Astrocyte (in vitro differentiated cells and primary cell): ENCODE results near the gene HSPA14. TPM values are rescaled to one million over a fixed set of nuclear protein-coding genes. Genes with fewer than 3 reads are reported as not detected.

Experiments used
- DNase-seq: peaks from one replicate; pipeline ENCODE4 v3.0.0-alpha.2; 2010; ENCODE audit warnings: low read depth
- FAIRE-seq: peaks from 2 replicates; lab custom pipeline; 2011; peaks lifted over from hg19 to GRCh38; lab: Jason Lieb, UNC
- H2AFZ ChIP-seq: 2 replicates; pipeline ENCODE4 v1.6.0; 2012; ENCODE audit warnings: low read depth, low read length, inconsistent platforms
- H3K27ac ChIP-seq: 2 replicates; pipeline ENCODE4 v1.5.1; 2011; ENCODE audit warnings: low read depth, low read length, inconsistent platforms
- H3K27me3 ChIP-seq: 2 replicates; pipeline ENCODE4 v1.6.0; 2011; ENCODE audit warnings: low read length, inconsistent platforms; ENCODE audit not compliant: insufficient read depth
- H3K36me3 ChIP-seq: 2 replicates; pipeline ENCODE4 v1.5.1; 2011; ENCODE audit warnings: low read length, inconsistent platforms; ENCODE audit not compliant: insufficient read depth
- H3K4me1 ChIP-seq: 2 replicates; pipeline ENCODE4 v1.5.1; 2011; ENCODE audit warnings: low read length, inconsistent platforms; ENCODE audit not compliant: insufficient read depth
- H3K4me2 ChIP-seq: 2 replicates; pipeline ENCODE4 v1.6.0; 2012; ENCODE audit warnings: low read length, inconsistent platforms
- H3K4me3 ChIP-seq: 2 replicates; pipeline ENCODE4 v1.5.1; 2011; ENCODE audit warnings: low read depth, mild to moderate bottlenecking, low read length, inconsistent platforms; ENCODE audit not compliant: insufficient read depth
- H3K79me2 ChIP-seq: 2 replicates; pipeline ENCODE4 v1.6.0; 2012; ENCODE audit warnings: mild to moderate bottlenecking, low read length, inconsistent platforms; ENCODE audit not compliant: insufficient read depth
- H3K9ac ChIP-seq: 2 replicates; pipeline ENCODE4 v1.6.0; 2012; ENCODE audit warnings: mild to moderate bottlenecking, low read length, inconsistent platforms
- H3K9me3 ChIP-seq: 2 replicates; pipeline ENCODE4 v1.5.1; 2012; ENCODE audit warnings: low read depth, mild to moderate bottlenecking, low read length, inconsistent platforms; ENCODE audit not compliant: insufficient read depth
- H4K20me1 ChIP-seq: 2 replicates; pipeline ENCODE4 v1.6.0; 2012; ENCODE audit warnings: low read length, inconsistent platforms; ENCODE audit not compliant: insufficient read depth
- H3K27ac Mint-ChIP-seq: one replicate; pipeline ENCODE4 v1.8.0; 2021; ENCODE audit warnings: mild to moderate bottlenecking, mixed read lengths; ENCODE audit not compliant: unreplicated experiment
- H3K27me3 Mint-ChIP-seq: one replicate; pipeline ENCODE4 v1.8.0; 2021; ENCODE audit warnings: low read depth, mixed read lengths; ENCODE audit not compliant: unreplicated experiment
- H3K36me3 Mint-ChIP-seq: one replicate; pipeline ENCODE4 v1.8.0; 2021; ENCODE audit warnings: low read depth, mixed read lengths; ENCODE audit not compliant: unreplicated experiment
- H3K4me1 Mint-ChIP-seq: one replicate; pipeline ENCODE4 v1.8.0; 2021; ENCODE audit warnings: low read depth, mixed read lengths; ENCODE audit not compliant: unreplicated experiment
- H3K4me3 Mint-ChIP-seq: one replicate; pipeline ENCODE4 v1.8.0; 2021; ENCODE audit warnings: mild to moderate bottlenecking, moderate library complexity, mixed read lengths; ENCODE audit not compliant: unreplicated experiment
- H3K9me3 Mint-ChIP-seq: one replicate; pipeline ENCODE4 v1.8.0; 2021; ENCODE audit warnings: mild to moderate bottlenecking, mixed read lengths; ENCODE audit not compliant: unreplicated experiment
- CTCF ChIP-seq: IDR thresholded peaks from 2 replicates; pipeline ENCODE4 v1.5.1; 2011; ENCODE audit warnings: low read depth, mild to moderate bottlenecking, inconsistent platforms, low read length, moderate library complexity; ENCODE audit not compliant: insufficient read depth
- EZH2 ChIP-seq: IDR thresholded peaks from 2 replicates; pipeline ENCODE4 v1.6.1; 2012; ENCODE audit warnings: mild to moderate bottlenecking, low read length, inconsistent platforms; ENCODE audit not compliant: insufficient read depth
- total RNA-seq: library from RNA; stranded (reverse); gene quantifications from 2 replicates; pipeline ENCODE4 v1.2.1, GENCODE V29; 2021

Gene HSPA14
- total RNA-seq, 1 donor from 2014 or later = 12.8 TPM

- Mint-ChIP-seq H3K4me1 (no peaks in the 10 kb centered on the region), H3K27me3 (no peaks in the 10 kb centered on the region), H3K4me3 (no peak overlapping the region), H3K36me3 (no peaks in the 10 kb centered on the region), H3K9me3 (no peaks in the 10 kb centered on the region), H3K27ac (no peak overlapping the region)
- H3K36me3 ChIP-seq = peaks cover 2% of the 10 kb centered on the region
- no peak overlapping the region for H2AFZ ChIP-seq
- no peaks in the 10 kb centered on the region for H3K4me1 ChIP-seq
- TF ChIP-seq CTCF = peak; percentile 25
- TF ChIP-seq EZH2 = no peak
- H3K79me2 ChIP-seq = peaks cover 93% of the 10 kb centered on the region
- H4K20me1 ChIP-seq = peaks cover 38% of the 10 kb centered on the region
- no peak overlapping the region for H3K27ac ChIP-seq
- no peaks in the 10 kb centered on the region for H3K27me3 ChIP-seq
- DNase-seq (no peak), FAIRE-seq (no peak)
- no peak overlapping the region for H3K9ac ChIP-seq
- H3K4me3 ChIP-seq = no peak overlapping the region
- H3K4me2 ChIP-seq = no peak overlapping the region
- H3K9me3 ChIP-seq = no peaks in the 10 kb centered on the region
Observed at GRCh38 chr10:14889318-14889717, 51.2 kb downstream of the HSPA14 start.

- H3K27ac Mint-ChIP-seq = no peak overlapping the region
- H3K27me3 Mint-ChIP-seq = no peaks in the 10 kb centered on the region
- TF ChIP-seq EZH2 = no peak
- no peak for TF ChIP-seq CTCF
- no peaks in the 10 kb centered on the region for H3K36me3 Mint-ChIP-seq
- peaks cover 90% of the 10 kb centered on the region for H3K79me2 ChIP-seq
- H3K9me3 Mint-ChIP-seq = no peaks in the 10 kb centered on the region
- no peak overlapping the region for H3K4me2 ChIP-seq
- DNase-seq = no peak
- no peaks in the 10 kb centered on the region for H3K9me3 ChIP-seq
- FAIRE-seq = no peak
- no peaks in the 10 kb centered on the region for H3K4me1 ChIP-seq
- H3K9ac ChIP-seq = no peak overlapping the region
- H3K4me3 Mint-ChIP-seq = no peak overlapping the region
- H2AFZ ChIP-seq = no peak overlapping the region
- no peak overlapping the region for H3K4me3 ChIP-seq
- H3K27ac ChIP-seq = no peak overlapping the region
- no peaks in the 10 kb centered on the region for H3K27me3 ChIP-seq
- H4K20me1 ChIP-seq = peaks cover 33% of the 10 kb centered on the region
- no peaks in the 10 kb centered on the region for H3K4me1 Mint-ChIP-seq
- no peaks in the 10 kb centered on the region for H3K36me3 ChIP-seq
Observed at GRCh38 chr10:14891151-14891550, 53.0 kb downstream of the HSPA14 start.

- no peak overlapping the region for H3K27ac ChIP-seq
- H3K9me3 ChIP-seq = no peaks in the 10 kb centered on the region
- H4K20me1 ChIP-seq = no peaks in the 10 kb centered on the region
- peaks cover 26% of the 10 kb centered on the region for H3K36me3 ChIP-seq
- no peak for DNase-seq
- Mint-ChIP-seq H3K4me1 (no peaks in the 10 kb centered on the region), H3K27me3 (no peaks in the 10 kb centered on the region), H3K36me3 (peaks cover 21% of the 10 kb centered on the region), H3K9me3 (no peaks in the 10 kb centered on the region), H3K27ac (no peak overlapping the region), H3K4me3 (no peak overlapping the region)
- no peak overlapping the region for H2AFZ ChIP-seq
- no peak overlapping the region for H3K4me3 ChIP-seq
- no peak overlapping the region for H3K9ac ChIP-seq
- no peaks in the 10 kb centered on the region for H3K27me3 ChIP-seq
- no peaks in the 10 kb centered on the region for H3K79me2 ChIP-seq
- no peaks in the 10 kb centered on the region for H3K4me1 ChIP-seq
- FAIRE-seq = peak; percentile 39
- TF ChIP-seq CTCF (peak; percentile 56), EZH2 (no peak)
- no peak overlapping the region for H3K4me2 ChIP-seq
Observed at GRCh38 chr10:14904316-14904732, 66.2 kb downstream of the HSPA14 start.
